Nephron (organoid): ENCODE measurements around the gene EPN2.

Experiments used
- H3K27ac Mint-ChIP-seq, 3 experiments: 2 replicates each; pipeline ENCODE4 v1.8.0; 2020; ENCODE audit warnings: mixed read lengths in 3 of 3, mild to moderate bottlenecking in 2 of 3, moderate library complexity in 1 of 3
- H3K27me3 Mint-ChIP-seq: 2 replicates; pipeline ENCODE4 v1.8.0; 2021; ENCODE audit warnings: low read depth, mild to moderate bottlenecking, moderate library complexity, mixed read lengths
- H3K36me3 Mint-ChIP-seq: 2 replicates; pipeline ENCODE4 v1.8.0; 2020; ENCODE audit warnings: low read depth, mixed read lengths
- H3K4me1 Mint-ChIP-seq: 2 replicates; pipeline ENCODE4 v1.8.0; 2020; ENCODE audit warnings: mixed read lengths
- H3K4me3 Mint-ChIP-seq, 3 experiments: 2 replicates each; pipeline ENCODE4 v1.8.0; 2020; ENCODE audit warnings: mild to moderate bottlenecking in 3 of 3, mixed read lengths in 3 of 3, moderate library complexity in 2 of 3
- H3K9me3 Mint-ChIP-seq: 2 replicates; pipeline ENCODE4 v1.8.0; 2020; ENCODE audit warnings: mixed read lengths
- TF ChIP-seq, protein P1 (sequence below), 3 experiments: fragments of 200-600 bp; sonication (generic); IDR thresholded peaks; one replicate each; pipeline ENCODE4 v1.5.0; 2021; ENCODE audit warnings: antibody characterized with exemption in 3 of 3; ENCODE audit not compliant: unreplicated experiment in 3 of 3

Gene EPN2

DNA sequence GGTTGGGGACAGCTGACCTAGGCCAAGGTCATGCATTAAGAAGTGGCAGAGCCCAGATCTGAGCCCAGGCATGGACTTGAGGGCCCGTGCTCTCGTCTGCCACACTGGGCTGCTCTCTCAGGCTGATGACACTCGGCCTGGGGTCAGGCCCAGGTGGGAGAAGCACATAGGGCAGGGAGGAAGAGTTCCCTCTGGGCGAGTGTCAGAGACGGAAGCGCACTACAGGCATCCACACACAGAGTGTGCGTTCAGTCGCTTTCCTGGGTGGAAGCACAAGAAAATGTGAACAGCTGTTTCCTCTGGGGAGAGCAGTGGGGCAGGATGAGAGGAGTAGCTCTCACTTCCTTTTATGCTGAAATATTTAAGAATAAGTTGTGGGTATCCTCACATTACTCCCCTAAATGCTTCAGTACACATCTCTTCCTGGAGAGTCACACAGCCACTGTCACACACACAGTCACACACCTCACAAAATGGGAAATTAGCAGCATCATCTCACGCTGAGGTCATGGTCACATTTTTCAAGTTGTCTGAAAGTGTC, 65.7 kb downstream of the EPN2 start:
- Mint-ChIP-seq H3K36me3 (peaks cover 18% of the 10 kb centered on the region), H3K9me3 (no peaks in the 10 kb centered on the region), H3K27ac (peak overlapping the region in 1 of 3 experiments; percentile 56), H3K4me1 (peaks cover 6% of the 10 kb centered on the region), H3K27me3 (no peaks in the 10 kb centered on the region), H3K4me3 (no peak overlapping the region)
- TF ChIP-seq, protein P1, sequence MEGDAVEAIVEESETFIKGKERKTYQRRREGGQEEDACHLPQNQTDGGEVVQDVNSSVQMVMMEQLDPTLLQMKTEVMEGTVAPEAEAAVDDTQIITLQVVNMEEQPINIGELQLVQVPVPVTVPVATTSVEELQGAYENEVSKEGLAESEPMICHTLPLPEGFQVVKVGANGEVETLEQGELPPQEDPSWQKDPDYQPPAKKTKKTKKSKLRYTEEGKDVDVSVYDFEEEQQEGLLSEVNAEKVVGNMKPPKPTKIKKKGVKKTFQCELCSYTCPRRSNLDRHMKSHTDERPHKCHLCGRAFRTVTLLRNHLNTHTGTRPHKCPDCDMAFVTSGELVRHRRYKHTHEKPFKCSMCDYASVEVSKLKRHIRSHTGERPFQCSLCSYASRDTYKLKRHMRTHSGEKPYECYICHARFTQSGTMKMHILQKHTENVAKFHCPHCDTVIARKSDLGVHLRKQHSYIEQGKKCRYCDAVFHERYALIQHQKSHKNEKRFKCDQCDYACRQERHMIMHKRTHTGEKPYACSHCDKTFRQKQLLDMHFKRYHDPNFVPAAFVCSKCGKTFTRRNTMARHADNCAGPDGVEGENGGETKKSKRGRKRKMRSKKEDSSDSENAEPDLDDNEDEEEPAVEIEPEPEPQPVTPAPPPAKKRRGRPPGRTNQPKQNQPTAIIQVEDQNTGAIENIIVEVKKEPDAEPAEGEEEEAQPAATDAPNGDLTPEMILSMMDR (IDR thresholded peaks at IDR 0.05; ENCODE audit: unreplicated experiment in 3 of 3): no peak

DNA sequence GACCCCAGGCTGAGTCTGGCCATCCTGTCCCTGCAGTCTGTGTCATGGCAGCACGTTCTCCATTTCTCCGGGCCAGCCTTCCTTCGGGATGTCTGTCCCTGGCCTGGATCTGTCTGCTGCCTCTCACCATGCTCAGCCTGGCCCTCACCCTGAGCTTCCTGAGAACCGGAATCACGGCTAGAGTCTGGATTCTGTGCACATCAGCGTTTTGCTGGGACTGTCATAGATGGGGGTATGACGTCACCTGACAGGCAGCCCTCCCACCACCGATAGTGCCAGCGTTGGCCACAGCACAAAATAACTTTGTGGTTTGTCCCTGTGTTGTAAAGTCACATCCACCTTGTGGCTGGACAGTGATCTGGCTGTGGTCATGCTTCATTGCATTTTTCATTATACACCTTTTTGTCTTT, 66.2 kb downstream of the EPN2 start:
- Mint-ChIP-seq H3K9me3 (no peaks in the 10 kb centered on the region), H3K36me3 (peaks cover 21% of the 10 kb centered on the region), H3K27ac (peak overlapping the region in 1 of 3 experiments; percentile 56), H3K4me3 (no peak overlapping the region), H3K4me1 (peaks cover 6% of the 10 kb centered on the region), H3K27me3 (no peaks in the 10 kb centered on the region)
- TF ChIP-seq, protein P1 (IDR thresholded peaks at IDR 0.05; ENCODE audit: unreplicated experiment in 3 of 3): no peak

DNA sequence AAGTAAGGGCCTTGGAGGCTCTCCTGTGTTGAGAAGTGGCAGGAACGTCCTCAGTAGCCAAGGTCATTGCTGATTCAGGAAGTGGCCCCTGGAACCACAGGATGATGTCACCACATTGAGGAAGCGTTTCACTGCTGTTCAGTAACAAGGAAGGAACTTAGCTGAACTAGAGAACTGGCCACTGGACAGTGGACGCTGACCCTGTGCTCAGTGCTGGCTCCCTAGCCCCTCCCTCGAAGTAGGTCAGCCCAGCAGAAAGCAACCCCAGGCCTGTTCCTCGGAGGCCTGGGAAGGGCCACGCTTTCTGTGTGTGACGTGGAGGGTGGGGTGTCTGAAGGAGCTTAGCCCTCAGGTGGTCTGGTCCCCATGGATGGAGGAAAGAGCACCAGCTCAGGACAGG, 67.0 kb downstream of the EPN2 start:
- peak overlapping the region in 2 of 3 experiments; percentile 48 to 78 for H3K27ac Mint-ChIP-seq
- H3K36me3 Mint-ChIP-seq: peaks cover 22% of the 10 kb centered on the region
- H3K4me3 Mint-ChIP-seq: no peak overlapping the region
- no peaks in the 10 kb centered on the region for H3K4me1 Mint-ChIP-seq
- H3K9me3 Mint-ChIP-seq: no peaks in the 10 kb centered on the region
- TF ChIP-seq, protein P1 (IDR thresholded peaks at IDR 0.05; ENCODE audit: unreplicated experiment in 3 of 3): no peak
- H3K27me3 Mint-ChIP-seq: no peaks in the 10 kb centered on the region

DNA sequence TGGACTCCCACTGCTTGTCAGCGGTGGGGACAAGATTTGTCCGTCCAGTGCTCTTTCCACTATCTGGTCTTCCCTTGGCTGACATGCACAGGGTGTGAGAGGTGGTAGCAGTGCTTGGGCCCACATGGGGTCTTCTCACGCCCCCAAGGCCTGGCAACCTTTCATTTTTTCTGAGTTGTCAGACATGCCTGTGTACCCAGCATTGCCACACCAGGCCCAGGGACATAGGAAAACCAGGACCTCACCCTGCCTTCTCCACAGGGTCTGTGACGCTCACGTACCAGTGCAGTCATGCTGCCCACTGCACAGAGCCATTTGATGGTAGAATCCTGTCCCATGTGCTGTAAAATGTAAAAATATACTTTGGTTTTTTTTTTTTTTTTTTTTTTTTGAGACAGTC, 67.6 kb downstream of the EPN2 start:
- TF ChIP-seq, protein P1 (IDR thresholded peaks at IDR 0.05; ENCODE audit: unreplicated experiment in 3 of 3): no peak
- no peaks in the 10 kb centered on the region for H3K27me3 Mint-ChIP-seq
- no peak overlapping the region for H3K4me3 Mint-ChIP-seq
- no peaks in the 10 kb centered on the region for H3K4me1 Mint-ChIP-seq
- H3K27ac Mint-ChIP-seq: no peak overlapping the region
- H3K9me3 Mint-ChIP-seq: no peaks in the 10 kb centered on the region
- peaks cover 24% of the 10 kb centered on the region for H3K36me3 Mint-ChIP-seq

DNA sequence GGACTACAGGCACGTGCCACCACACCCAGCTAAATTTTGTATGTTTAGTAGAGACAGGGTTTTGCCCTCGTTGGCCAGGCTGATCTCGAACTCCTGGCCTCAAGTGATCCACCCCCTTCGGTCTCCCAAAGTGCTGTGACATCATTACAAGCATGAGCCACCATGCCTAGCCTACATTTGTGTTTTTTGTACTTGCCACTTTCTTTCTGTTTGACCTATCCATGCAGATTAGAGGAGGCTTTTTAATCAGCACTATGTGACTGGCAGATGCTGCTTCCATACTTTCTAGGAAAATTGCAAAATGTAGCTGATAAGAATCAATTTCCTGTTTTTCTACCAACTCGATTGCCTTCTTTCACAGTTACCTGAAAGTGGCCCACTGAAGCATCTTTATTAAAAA, 68.1 kb downstream of the EPN2 start:
- Mint-ChIP-seq H3K4me3 (no peak overlapping the region), H3K27me3 (no peaks in the 10 kb centered on the region), H3K36me3 (peaks cover 27% of the 10 kb centered on the region), H3K27ac (no peak overlapping the region), H3K9me3 (no peaks in the 10 kb centered on the region), H3K4me1 (no peaks in the 10 kb centered on the region)
- TF ChIP-seq, protein P1 (IDR thresholded peaks at IDR 0.05; ENCODE audit: unreplicated experiment in 3 of 3): no peak

DNA sequence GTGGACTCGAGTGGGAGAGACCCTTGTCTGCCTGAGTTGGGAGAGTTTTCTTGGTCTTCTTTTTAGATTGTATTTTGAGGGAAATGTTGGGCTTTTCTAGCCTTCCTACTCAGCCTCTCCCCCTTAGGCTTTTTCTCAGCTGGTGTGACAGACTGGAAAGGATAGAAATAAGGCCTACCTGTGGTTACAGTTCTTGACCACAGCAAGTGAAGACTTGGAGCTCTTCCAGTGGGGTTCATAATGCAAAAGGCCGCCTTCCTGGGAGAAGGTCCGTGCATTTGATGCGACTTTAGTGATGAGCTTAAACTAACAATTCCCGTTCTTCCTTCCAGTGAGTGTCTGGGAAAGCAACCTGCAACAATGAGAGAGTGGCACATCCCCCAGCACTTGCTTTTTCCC, 68.6 kb downstream of the EPN2 start:
- peak overlapping the region in 1 of 3 experiments; percentile 22 for H3K27ac Mint-ChIP-seq
- no peaks in the 10 kb centered on the region for H3K4me1 Mint-ChIP-seq
- H3K9me3 Mint-ChIP-seq: no peaks in the 10 kb centered on the region
- H3K36me3 Mint-ChIP-seq: peaks cover 27% of the 10 kb centered on the region
- TF ChIP-seq, protein P1 (IDR thresholded peaks at IDR 0.05; ENCODE audit: unreplicated experiment in 3 of 3): no peak
- no peak overlapping the region for H3K4me3 Mint-ChIP-seq
- H3K27me3 Mint-ChIP-seq: no peaks in the 10 kb centered on the region
